ENCODE data around the gene ACSL6.

Gene ACSL6

GRCh38 chr5:132049093-132049492, 37.6 kb upstream of the ACSL6 start:
- no peak for DNase-seq (ENCODE audit: low read depth)

- no peak for DNase-seq (ENCODE audit: low read depth)
Observed at GRCh38 chr5:132046880-132047299, 35.4 kb upstream of the ACSL6 start.

GRCh38 chr5:132044207-132044606, 32.7 kb upstream of the ACSL6 start:
- DNase-seq (ENCODE audit: low read depth), result no peak

- DNase-seq (ENCODE audit: low read depth), result no peak
Observed at GRCh38 chr5:132037353-132037752, 25.9 kb upstream of the ACSL6 start.

- no peak for DNase-seq (ENCODE audit: low read depth)
Observed at GRCh38 chr5:132033122-132033521, 21.7 kb upstream of the ACSL6 start.

- DNase-seq (ENCODE audit: low read depth), result no peak
Observed at GRCh38 chr5:132032196-132032595, 20.7 kb upstream of the ACSL6 start.

GRCh38 chr5:132030610-132031009, 19.2 kb upstream of the ACSL6 start:
- no peak for DNase-seq (ENCODE audit: low read depth)

- DNase-seq (ENCODE audit: low read depth), result no peak
Observed at GRCh38 chr5:132029609-132030330, 18.3 kb upstream of the ACSL6 start.

- DNase-seq (ENCODE audit: low read depth), result no peak
Observed at GRCh38 chr5:132027027-132027426, 15.6 kb upstream of the ACSL6 start.

GRCh38 chr5:132026516-132027008, 15.1 kb upstream of the ACSL6 start:
- peak; percentile 21 for DNase-seq (ENCODE audit: low read depth)

- no peak for DNase-seq (ENCODE audit: low read depth)
Observed at GRCh38 chr5:132025403-132025971, 14.0 kb upstream of the ACSL6 start.

- DNase-seq (ENCODE audit: low read depth), result no peak
Observed at GRCh38 chr5:132024789-132025402, 13.4 kb upstream of the ACSL6 start.

- DNase-seq (ENCODE audit: low read depth), result no peak
Observed at GRCh38 chr5:132024117-132024435, 12.6 kb upstream of the ACSL6 start.

- DNase-seq (ENCODE audit: low read depth), result no peak
Observed at GRCh38 chr5:132023258-132024116, 12.0 kb upstream of the ACSL6 start.

GRCh38 chr5:132022737-132023136, 11.3 kb upstream of the ACSL6 start:
- DNase-seq (ENCODE audit: low read depth), result no peak

- DNase-seq (ENCODE audit: low read depth), result no peak
Observed at GRCh38 chr5:132021654-132022053, 10.2 kb upstream of the ACSL6 start.

GRCh38 chr5:132020568-132021339, 9.3 kb upstream of the ACSL6 start:
- no peak for DNase-seq (ENCODE audit: low read depth)

GRCh38 chr5:132019857-132020555, 8.5 kb upstream of the ACSL6 start:
- peak; percentile 60 for DNase-seq (ENCODE audit: low read depth)

- no peak for DNase-seq (ENCODE audit: low read depth)
Observed at GRCh38 chr5:132019337-132019736, 7.9 kb upstream of the ACSL6 start.

GRCh38 chr5:132017738-132018625, 6.5 kb upstream of the ACSL6 start:
- DNase-seq (ENCODE audit: low read depth), result no peak
